IgD-negative memory B cell (primary cell): ENCODE measurements around the gene EPO. TPM values are rescaled to one million over a fixed set of nuclear protein-coding genes. Genes with fewer than 3 reads are reported as not detected.
"Not testable (repeated sequence)": the region's sequence is repeated elsewhere in the genome, so short reads cannot be mapped to it uniquely, and the experiment has no call there.

Experiments
- H3K27ac Mint-ChIP-seq, 3 donors: one replicate each; pipeline ENCODE4 v1.8.0; 2020 to 2022; ENCODE audit warnings: mild to moderate bottlenecking in 3 of 3, mixed read lengths in 3 of 3, moderate library complexity in 1 of 3
- H3K27me3 Mint-ChIP-seq: one replicate; pipeline ENCODE4 v1.8.0; 2021; ENCODE audit warnings: mixed read lengths
- H3K36me3 Mint-ChIP-seq: one replicate; pipeline ENCODE4 v1.8.0; 2020; ENCODE audit warnings: mild to moderate bottlenecking, mixed read lengths
- H3K4me1 Mint-ChIP-seq, 3 donors: one replicate each; pipeline ENCODE4 v1.8.0; 2020 to 2022; ENCODE audit warnings: mixed read lengths in 3 of 3, mild to moderate bottlenecking in 1 of 3
- H3K4me3 Mint-ChIP-seq, 4 donors: one replicate each; pipeline ENCODE4 v1.8.0; 2020 to 2022; ENCODE audit warnings: mild to moderate bottlenecking in 4 of 4, mixed read lengths in 4 of 4, moderate library complexity in 3 of 4
- H3K9me3 Mint-ChIP-seq, 3 donors: one replicate each; pipeline ENCODE4 v1.8.0; 2020 to 2021; ENCODE audit warnings: mixed read lengths in 3 of 3, mild to moderate bottlenecking in 1 of 3
- polyA plus RNA-seq: library from polyadenylated mRNA; unstranded; fragments of 300-500 nt; fragmentation: Illumina TruSeq; gene quantifications from one replicate; pipeline ENCODE4 v1.2.3, GENCODE V29; 2021

EPO gene
- polyA plus RNA-seq, 1 donor from 2014 or later: not detected

DNA sequence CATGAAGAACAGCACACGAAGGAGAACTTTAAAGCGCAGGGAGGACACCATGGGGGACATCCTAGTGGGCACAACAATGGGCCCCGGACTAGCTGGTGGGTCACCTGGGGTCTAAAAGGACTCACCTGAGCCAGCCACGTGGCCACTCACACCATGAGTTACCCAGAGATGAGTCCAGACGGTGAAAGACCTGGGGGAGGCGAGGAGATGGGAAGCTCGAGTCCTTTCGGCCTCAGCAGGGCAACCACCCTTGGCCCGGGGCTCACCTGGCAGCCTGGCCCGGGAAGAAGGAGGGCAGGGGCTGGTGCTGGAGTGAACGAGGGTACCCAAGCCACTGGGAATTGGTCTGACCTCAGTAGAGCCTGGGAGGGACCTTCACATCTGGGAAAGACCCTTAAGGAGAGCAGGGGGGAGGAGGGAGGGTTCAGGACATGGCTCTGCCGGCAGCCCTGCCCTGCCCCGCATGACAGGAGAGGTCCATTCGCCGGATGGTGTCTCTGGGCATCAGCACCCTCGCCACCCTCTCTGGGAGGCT, 31.9 kb upstream of the EPO start:
- no peak overlapping the region for H3K27ac Mint-ChIP-seq
- H3K4me3 Mint-ChIP-seq: peak overlapping the region in 2 of 4 donors; percentile 53 to 77
- H3K36me3 Mint-ChIP-seq: no peaks in the 10 kb centered on the region
- no peaks in the 10 kb centered on the region for H3K27me3 Mint-ChIP-seq
- H3K4me1 Mint-ChIP-seq: peaks cover 17 to 23% (median 18%) of the 10 kb centered on the region in 3 donors
- H3K9me3 Mint-ChIP-seq: no peaks in the 10 kb centered on the region

DNA sequence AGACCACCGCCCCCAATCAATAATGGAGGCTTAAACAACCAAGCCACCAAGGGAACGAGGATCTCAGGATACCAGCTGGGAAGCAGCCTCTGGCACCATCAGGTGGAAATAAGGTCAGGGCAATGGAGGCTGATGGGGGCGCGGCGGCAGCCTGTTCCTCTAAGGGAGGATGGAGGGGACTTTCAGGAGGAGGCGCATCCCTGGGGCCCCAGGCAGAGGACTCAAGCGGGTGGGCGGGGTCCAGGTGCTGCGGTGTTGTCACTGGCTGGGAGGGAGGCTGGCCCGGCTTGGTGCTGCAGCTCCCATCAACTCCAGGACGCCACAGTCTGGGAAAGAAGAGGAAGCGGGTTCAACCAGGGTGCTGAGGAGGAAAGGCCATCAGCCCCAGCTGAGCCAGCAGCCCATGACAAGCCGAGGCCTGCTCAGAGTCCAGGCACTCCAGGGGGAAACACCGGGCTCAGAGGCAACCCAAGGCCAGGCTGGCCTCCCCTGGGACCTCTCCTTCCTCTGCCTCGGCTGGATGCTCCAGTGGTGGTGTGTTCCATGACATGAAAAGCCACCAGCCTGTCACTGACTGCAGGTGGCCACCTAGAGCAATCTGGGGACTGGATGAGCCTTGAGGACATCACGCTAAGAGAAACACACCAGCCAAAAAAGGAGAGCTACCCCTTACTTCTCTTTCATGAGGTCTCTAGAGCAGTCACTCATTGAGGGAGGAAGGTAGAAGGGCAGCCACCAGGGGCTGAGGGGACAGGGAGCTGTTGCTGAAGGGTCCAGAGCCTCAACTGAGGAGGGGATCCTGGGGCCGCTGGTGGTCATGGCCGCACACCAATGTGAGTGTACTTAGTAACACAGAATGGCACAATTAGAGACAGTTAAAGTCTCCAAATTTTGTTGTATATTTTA, 30.8 kb upstream of the EPO start:
- H3K4me1 Mint-ChIP-seq: peaks cover 17 to 23% (median 18%) of the 10 kb centered on the region in 3 donors
- peak overlapping the region in 3 of 4 donors; percentile 38 to 53 (median 47) for H3K4me3 Mint-ChIP-seq
- no peaks in the 10 kb centered on the region for H3K9me3 Mint-ChIP-seq
- no peaks in the 10 kb centered on the region for H3K27me3 Mint-ChIP-seq
- H3K27ac Mint-ChIP-seq: peak overlapping the region in 2 of 3 donors; percentile 59 to 78
- no peaks in the 10 kb centered on the region for H3K36me3 Mint-ChIP-seq

DNA sequence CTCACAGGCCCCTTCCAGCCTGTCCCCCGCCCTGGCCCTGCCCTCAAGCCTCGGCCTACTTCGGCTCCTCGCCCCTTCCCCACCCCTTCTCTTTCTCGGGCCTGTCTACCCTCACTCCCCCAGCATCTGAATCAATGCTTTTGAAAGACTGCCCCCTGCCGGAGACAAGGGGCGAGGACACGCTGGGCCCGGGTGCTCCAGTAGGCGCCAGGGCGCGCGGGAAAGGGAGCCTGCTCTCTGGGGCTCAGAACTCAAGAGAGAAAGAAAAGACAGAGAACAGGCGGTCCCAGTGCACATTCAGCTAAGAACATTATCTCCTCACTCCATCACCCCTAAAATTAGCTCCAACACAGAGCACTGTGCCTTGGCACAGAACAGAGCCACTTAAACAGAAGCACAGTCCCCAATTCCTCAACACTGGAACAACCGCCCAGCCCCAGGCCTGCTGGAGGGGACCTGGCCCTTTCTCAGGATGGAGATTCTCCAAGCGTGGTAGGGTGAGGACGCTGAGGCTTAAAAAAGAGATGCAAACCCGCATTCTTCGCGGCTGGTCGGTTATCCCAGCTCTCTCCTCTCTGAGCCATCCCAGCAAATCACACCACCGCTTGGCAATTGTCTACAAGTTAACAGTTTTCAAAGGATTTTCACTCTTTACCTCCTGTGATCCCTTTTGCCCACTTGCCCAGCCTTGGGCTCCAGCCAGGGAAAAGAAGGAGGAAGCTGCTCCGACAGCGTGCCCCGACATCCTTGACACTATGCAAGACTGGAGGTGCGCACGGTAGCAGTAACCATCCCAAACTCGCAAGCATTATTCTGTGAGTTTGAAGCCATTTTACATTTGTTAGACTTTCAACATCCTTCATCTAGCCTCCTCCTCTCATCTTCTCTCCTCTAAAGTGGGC, 28.3 kb upstream of the EPO start:
- Mint-ChIP-seq H3K4me1 (peaks cover 24 to 30% (median 29%) of the 10 kb centered on the region in 3 donors), H3K27me3 (no peaks in the 10 kb centered on the region), H3K36me3 (no peaks in the 10 kb centered on the region), H3K27ac (peak overlapping the region; percentile 80 to 96 (median 93)), H3K4me3 (peak overlapping the region; percentile 89 to 97 (median 95)), H3K9me3 (no peaks in the 10 kb centered on the region)

DNA sequence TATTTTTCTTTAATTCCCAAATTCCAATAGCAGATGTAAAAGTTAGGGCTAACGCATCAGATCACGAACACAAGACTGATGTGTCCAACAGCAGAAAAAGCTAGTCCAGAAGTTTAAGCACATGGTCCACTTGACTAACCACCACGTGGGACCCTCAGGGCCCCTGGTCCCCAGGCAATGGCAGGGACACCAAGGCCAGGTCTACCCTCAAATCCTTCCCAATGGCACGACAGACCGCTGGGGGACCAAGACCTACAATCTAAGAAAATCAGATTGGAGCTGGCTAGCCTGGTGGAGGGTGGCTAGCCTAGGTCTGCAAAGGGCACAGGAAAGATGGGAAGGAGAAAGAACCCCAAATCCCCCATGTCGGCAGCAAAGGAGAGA, 27.7 kb upstream of the EPO start:
- H3K4me1 Mint-ChIP-seq: peaks cover 24 to 30% (median 29%) of the 10 kb centered on the region in 3 donors
- H3K27me3 Mint-ChIP-seq: no peaks in the 10 kb centered on the region
- H3K9me3 Mint-ChIP-seq: no peaks in the 10 kb centered on the region
- peak overlapping the region in 2 of 3 donors; percentile 93 to 96 for H3K27ac Mint-ChIP-seq
- no peaks in the 10 kb centered on the region for H3K36me3 Mint-ChIP-seq
- peak overlapping the region; percentile 89 to 97 (median 95) for H3K4me3 Mint-ChIP-seq

DNA sequence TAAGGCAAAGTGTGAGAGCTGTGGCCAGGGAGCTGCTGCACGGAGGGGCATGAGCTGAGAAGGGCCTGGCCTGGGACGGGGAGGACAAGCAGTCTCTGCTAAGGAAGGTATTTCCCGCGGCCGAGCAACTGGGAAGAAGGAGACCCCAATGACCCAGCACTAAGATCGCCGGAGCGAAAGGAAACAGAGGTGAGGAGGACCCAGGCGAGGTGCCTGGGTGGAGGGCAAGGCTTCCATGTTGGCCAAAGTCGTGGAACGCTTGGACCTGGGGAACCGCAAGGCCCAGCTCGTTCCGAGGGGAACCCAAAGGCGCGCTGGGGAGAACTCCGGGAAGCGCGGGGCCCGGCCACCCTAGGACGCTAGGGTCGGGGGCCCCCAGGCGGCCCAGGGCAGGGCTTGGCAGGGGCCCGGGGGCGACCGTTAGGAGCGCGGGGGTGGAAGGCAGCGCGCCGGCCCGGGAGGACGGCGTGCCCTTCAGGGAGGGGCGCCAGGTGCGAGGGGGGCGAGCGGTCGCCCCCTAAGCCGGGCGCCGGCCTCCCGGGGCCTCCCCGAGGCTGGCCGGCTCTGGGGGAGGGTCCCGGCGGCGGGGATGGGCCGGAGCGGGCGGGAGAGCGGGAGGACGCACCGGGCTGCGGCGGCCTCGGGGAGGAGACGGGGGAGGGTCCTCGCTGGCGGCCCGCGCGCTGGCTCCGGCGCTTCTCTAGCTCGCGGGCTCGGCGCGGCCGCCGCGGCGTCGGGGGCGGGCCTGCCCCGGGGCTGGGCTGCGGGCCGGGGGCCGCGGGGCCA, 26.8 kb upstream of the EPO start:
- no peaks in the 10 kb centered on the region for H3K36me3 Mint-ChIP-seq
- H3K27ac Mint-ChIP-seq: peak overlapping the region; percentile 92 to 96 (median 93)
- peaks cover 24 to 30% (median 29%) of the 10 kb centered on the region in 3 donors for H3K4me1 Mint-ChIP-seq
- no peaks in the 10 kb centered on the region for H3K9me3 Mint-ChIP-seq
- H3K27me3 Mint-ChIP-seq: peaks cover 3% of the 10 kb centered on the region
- peak overlapping the region; percentile 89 to 97 (median 95) for H3K4me3 Mint-ChIP-seq

DNA sequence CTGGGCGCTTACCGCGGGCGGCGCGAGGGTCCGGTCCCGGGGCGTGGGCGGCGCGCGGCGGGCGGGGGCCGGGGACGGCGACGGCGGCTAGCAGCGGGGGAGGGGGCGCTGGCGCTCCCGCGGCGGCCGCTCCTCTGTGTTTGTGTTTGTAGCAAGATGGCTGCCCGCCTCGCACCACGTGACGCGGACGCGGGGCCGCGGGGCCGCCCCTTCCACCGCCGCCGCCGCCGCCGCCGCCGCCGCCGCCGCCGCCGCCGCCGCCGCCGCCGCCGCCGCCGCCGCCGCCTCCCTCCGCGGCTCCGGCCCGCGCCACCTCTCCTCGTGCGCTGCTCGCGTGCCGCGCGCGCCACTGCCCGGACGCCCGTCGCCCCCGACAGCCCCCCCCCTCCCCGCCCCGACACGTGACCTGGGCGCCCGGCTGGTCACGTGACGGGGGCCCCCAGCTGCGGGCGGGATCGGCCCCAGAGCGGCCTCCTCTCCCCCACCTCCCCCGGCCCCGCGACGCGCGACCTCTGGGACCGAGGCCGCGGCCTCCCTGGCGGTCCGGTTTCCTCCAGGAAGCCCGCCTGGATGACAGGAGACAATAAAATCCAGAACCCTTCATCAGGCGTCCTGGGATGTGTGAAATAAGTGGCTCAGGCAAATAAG, 26.0 kb upstream of the EPO start, which contains the start of gene GIGYF1:
Gene GIGYF1, minus strand, starts transcription at position 153 of the 648 bp plus-strand sequence. CDS start 6,012 bp downstream, outside the sequence.
- Mint-ChIP-seq H3K27ac (peak within 1 kb of the TSS; percentile 92 to 96 (median 93)), H3K27me3 (peaks cover 3% of the 10 kb centered on the region), H3K9me3 (no peaks in the 10 kb centered on the region), H3K4me1 (peaks cover 24 to 30% (median 28%) of the 10 kb centered on the region in 3 donors), H3K4me3 (peak within 1 kb of the TSS; percentile 89 to 97 (median 95)), H3K36me3 (no peaks in the 10 kb centered on the region)

DNA sequence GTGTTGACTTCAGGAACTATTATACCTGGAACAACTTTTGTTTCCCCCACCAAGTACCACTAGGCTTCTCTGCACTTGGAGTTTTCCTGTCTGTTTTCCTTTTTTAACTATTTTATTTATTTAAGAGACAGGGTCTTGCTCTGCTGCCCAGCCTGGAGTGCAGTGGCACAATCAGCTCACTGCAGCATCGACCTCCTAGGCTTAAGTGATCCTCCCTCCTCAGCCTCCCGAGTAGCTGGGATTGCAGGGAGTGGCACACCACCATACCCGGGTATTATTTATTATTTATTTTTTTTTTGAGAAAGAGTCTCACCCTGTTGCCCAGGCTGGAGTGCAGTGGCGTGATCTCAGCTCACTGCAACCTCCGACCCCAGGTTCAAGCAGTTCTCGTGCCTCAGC, 24.1 kb upstream of the EPO start:
- Mint-ChIP-seq H3K4me1 (peaks cover 23 to 28% (median 24%) of the 10 kb centered on the region in 3 donors), H3K9me3 (no peaks in the 10 kb centered on the region), H3K27ac (peak overlapping the region; percentile 80 to 95 (median 86)), H3K27me3 (peaks cover 3% of the 10 kb centered on the region), H3K4me3 (peak overlapping the region in 3 of 4 donors; percentile 32 to 84 (median 78)), H3K36me3 (peaks cover under 1% of the 10 kb centered on the region)

DNA sequence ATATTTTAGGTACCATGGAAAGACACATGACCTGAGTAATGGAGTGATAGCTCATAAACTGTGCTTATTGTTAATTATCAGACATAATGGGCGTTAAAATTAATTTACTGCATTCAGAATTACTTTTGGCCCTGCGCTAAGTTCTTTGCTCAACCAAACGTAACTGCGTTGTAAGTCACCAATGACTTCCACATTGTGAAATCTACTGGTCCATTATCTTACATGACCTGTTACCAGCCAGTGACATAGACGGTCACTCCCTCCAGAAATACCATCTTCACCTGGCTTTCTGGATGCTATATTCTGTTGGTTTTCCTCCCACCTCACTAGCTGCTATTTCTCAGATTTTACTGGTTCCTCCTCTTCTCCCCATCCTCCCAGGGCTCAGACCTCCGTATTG, 21.2 kb upstream of the EPO start:
- Mint-ChIP-seq H3K27ac (no peak overlapping the region), H3K4me3 (peak overlapping the region in 1 of 4 donors; percentile 0), H3K4me1 (peaks cover 6 to 12% (median 7%) of the 10 kb centered on the region in 3 donors), H3K36me3 (peaks cover 1% of the 10 kb centered on the region), H3K9me3 (no peaks in the 10 kb centered on the region), H3K27me3 (peaks cover 3% of the 10 kb centered on the region)

DNA sequence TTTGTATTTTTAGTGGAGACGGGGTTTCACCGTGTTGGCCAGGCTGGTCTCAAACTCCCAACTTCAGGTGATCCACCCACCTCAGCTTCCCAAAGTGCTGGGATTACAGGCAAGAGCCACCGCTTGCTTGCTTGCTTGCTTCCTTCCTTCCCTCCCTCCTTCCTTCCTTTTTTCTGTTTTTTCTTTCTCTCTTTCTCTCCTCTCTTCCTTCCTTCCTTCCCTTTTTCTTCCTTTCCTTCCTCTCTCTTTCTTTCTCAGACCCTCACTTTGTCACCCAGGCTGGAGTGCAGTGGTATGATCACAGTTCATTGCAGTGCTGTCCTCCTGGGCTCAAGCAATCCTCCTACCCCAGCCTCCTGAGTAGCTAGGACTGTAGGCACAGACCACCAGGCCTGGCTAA, 19.2 kb upstream of the EPO start:
- not testable (repeated sequence) for H3K4me3 Mint-ChIP-seq, H3K36me3 Mint-ChIP-seq

DNA sequence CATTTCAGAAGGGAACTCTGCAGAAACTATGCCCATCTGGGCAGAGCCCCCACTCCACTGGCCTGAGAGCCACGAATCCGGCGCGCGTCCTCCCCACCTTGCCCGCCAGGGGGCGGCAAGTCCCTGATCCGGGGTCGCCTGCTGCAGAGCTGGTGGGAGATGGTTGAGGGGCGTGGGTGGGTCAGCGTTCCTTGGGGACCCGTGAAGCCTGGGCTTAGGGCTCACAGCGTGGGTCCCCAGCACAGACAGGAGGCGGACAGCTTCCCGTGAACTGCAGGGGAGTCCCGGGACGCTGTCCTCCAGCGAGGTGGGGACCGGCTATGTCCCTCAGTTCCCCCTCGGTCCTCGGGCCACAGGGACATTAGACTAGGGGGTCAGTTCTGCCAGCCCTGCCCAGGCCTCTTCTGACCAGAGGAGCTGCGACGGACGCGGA, 14.9 kb upstream of the EPO start:
- peak overlapping the region; percentile 86 to 97 (median 94) for H3K4me3 Mint-ChIP-seq
- H3K9me3 Mint-ChIP-seq: no peaks in the 10 kb centered on the region
- H3K4me1 Mint-ChIP-seq: peaks cover 0 to 6% (median 4%) of the 10 kb centered on the region in 3 donors
- peaks cover 1% of the 10 kb centered on the region for H3K36me3 Mint-ChIP-seq
- H3K27me3 Mint-ChIP-seq: no peaks in the 10 kb centered on the region
- peak overlapping the region; percentile 79 to 97 (median 94) for H3K27ac Mint-ChIP-seq

More for the DNA sequence above, 19.2 kb upstream of the EPO start:
- not testable (repeated sequence) for H3K4me1 Mint-ChIP-seq, H3K27me3 Mint-ChIP-seq, H3K9me3 Mint-ChIP-seq, H3K27ac Mint-ChIP-seq

DNA sequence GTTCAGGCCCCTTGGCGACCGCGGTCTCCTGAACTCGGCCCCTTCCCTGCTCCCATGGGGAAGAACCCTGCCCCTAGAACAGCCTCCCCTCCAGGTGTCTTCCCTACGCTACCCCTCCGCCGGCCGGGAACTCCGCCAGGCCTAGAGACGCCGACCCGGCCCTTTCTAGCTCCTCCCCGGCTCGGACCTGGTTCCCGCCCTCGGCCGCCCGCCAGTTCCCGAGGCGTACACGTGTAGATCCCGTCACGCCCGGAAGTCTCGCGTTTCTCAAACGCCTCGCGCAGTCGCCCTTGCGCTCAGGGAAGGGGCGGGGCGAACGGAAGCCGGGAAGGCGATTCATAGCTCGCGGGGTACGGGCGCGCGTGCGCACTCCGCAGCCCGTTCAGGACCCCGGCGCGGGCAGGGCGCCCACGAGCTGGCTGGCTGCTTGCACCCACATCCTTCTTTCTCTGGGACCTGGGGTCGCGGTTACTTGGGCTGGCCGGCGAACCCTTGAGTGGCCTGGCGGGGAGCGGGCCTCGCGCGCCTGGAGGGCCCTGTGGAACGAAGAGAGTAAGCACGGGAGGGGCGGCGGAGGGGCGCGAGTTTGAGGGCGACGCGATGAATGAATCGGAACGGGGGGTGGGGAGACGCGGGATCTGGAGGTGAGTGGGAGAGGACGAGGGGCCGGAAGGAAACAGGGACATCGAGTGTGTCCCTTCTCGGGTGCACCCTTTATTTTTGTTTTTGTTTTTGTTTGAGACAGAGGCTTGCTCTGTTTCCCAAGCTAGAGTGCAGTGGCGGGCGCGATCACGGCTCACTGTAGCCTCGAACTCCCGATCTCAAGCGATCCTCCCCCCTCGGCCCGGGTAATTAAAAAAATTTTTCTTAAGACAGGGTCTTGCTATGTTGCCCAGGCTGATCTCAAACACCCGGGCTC, 14.3 kb upstream of the EPO start, which contains the start of gene POP7:
Gene POP7, plus strand, starts transcription at position 369 of the 919 bp plus-strand sequence. CDS start 710 bp downstream, outside the sequence.
- H3K9me3 Mint-ChIP-seq: no peaks in the 10 kb centered on the region
- no peaks in the 10 kb centered on the region for H3K27me3 Mint-ChIP-seq
- peaks cover 0 to 6% (median 4%) of the 10 kb centered on the region in 3 donors for H3K4me1 Mint-ChIP-seq
- H3K36me3 Mint-ChIP-seq: peaks cover 1% of the 10 kb centered on the region
- H3K4me3 Mint-ChIP-seq: peak within 1 kb of the TSS; percentile 86 to 97 (median 94)
- H3K27ac Mint-ChIP-seq: peak within 1 kb of the TSS; percentile 79 to 97 (median 94)

DNA sequence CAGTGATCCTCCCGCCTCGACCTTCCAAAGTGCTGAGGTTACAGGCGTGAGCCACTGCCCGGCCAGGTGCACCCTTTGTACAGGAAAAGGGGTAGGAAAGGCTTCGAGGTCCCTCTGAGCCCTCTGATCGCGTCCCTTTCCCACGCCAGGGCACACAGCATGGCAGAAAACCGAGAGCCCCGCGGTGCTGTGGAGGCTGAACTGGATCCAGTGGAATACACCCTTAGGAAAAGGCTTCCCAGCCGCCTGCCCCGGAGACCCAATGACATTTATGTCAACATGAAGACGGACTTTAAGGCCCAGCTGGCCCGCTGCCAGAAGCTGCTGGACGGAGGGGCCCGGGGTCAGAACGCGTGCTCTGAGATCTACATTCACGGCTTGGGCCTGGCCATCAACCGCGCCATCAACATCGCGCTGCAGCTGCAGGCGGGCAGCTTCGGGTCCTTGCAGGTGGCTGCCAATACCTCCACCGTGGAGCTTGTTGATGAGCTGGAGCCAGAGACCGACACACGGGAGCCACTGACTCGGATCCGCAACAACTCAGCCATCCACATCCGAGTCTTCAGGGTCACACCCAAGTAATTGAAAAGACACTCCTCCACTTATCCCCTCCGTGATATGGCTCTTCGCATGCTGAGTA, 13.5 kb upstream of the EPO start:
- H3K4me1 Mint-ChIP-seq: peaks cover 0 to 6% (median 4%) of the 10 kb centered on the region in 3 donors
- peak overlapping the region in 2 of 3 donors; percentile 79 to 97 for H3K27ac Mint-ChIP-seq
- H3K9me3 Mint-ChIP-seq: no peaks in the 10 kb centered on the region
- peak overlapping the region; percentile 86 to 97 (median 94) for H3K4me3 Mint-ChIP-seq
- H3K36me3 Mint-ChIP-seq: no peaks in the 10 kb centered on the region
- H3K27me3 Mint-ChIP-seq: no peaks in the 10 kb centered on the region
